Measurements from ENCODE around the gene TBC1D4.

The TBC1D4 gene

DNA sequence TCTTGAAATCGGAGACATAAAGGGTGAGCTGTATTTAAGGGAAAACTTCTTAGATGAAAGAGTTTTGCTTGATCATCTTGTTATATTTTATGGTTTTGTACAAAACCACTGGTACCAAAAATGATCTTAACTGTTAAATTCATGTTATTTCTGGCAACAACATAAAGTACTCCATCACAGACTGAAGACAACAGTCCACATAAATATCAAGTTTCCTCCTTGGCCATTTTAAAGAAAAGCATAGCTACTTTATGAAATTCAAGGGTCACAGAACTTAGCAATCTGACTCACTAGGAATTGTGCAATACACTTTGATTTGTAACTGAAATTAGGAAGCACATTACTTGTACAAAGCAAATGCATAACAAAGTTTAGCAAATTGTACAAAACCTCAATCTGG, 66.3 kb downstream of the TBC1D4 start:
- no peak for DNase-seq

DNA sequence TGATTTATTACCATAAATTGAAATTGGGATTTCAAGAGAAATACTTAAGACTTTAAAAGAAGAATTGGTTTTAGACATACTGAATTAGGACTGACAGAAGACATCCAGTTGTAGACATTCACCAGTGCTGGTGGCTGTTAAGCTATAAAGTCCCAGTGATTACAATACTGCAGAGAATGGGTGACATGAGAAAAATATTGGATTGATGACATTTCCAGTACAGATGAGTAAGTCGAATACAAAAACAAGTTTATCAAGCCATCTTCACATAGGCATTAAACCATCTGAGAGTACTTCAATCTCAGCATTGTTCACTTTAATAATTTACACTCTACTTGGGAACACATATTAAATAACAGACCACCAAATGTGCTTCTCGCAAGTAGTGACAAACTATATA, 66.8 kb downstream of the TBC1D4 start:
- no peak for DNase-seq

DNA sequence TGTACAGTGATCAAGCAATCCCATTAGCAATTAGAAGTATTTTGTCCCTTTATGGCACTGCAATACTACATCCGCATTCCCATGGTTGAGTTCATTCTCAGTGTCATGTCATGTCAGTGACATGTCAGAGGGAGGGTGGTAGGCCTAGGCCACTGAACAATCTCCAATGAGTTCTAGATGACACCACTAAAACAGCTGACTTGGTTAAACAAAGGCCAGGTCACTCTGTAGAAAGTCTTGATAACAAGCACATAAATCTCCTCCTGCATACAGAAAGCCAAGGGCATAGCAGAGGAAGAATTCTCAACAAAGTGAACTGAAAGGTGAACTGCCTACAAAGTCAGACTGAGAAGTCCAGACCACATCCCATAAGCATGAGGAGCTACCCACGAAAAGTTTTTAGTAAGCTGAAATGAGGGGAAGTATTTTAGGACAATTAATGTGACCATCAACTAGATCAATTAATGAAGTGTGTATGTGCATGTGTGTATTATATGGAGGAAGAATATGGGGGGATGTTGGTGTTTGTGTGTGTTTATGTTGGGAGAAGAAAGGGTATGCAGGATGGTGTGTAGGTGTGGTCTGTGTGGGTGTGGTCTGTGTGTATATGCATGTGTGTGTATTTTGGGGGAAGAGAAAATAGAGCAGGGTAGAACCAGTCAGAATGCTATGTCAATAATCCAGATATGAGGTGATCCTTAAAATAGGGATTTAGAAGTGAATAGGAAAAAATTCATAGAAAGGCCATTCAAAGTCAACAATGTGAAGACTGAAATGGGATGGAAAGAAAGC, 67.7 kb downstream of the TBC1D4 start:
- no peak for DNase-seq

DNA sequence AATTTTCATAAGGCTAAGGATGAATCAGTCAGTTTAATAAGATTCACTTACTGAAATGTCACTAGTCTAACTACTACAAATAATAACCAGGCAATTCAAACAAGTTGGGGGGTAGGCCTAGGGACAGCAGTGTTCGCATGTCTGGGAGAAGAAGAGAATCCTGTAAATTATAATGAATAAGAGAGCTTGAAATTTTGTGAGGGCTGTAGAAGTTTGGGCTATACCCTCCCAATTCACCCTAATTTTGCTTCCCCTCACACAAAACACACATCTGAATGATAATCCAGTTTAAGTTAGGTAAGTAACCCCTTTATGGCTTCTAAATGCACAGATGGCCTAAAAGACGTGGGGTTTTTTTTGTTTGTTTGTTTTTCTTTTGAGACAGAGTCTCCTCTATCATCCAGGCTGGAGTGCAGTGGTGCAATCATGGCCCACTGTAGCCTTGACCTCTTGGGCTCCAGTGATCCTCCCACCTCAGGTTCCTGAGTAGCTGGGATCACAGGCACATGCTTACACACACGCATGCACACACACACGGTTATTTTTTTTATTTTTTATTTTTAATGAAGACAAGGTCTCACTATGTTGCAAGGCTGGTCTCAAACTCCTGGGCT, 69.9 kb downstream of the TBC1D4 start:
- DNase-seq, result no peak

DNA sequence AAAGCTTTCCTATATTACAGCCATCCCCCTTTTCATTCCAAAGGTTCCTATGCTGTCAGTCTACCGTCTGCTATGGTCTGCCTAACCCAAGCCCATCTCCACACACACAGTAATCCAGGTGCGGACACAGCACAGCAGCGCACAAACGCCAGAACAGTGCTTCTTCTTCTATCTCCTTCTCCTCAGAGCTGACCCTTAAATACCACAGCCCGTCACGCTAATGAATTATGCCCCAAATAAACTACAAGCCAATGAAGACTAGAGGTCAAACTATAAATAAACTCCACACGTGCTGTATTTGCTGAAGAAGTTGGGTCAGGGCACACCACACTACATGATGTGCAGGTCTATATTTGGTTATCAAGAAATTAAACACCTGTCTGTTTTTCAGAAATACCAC, 71.8 kb downstream of the TBC1D4 start:
- DNase-seq, result no peak

DNA sequence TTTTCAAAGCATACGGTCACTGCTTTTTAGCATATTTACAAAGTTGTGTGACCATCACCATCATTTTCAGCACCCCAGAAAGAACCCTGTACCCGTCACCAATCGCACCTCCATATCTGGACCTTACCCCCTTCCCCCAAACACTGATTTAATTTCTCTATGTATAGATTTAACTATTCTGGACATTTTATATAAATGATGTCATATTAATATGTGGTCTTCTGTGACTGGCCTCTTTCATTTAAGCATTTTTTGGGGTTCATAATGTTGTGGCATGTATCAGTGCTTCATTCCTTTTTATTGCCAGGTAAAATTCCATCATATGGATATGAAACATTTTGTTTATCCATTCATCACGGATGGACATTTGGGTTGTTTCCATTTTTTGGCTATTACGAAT, 74.0 kb downstream of the TBC1D4 start:
- no peak for DNase-seq

DNA sequence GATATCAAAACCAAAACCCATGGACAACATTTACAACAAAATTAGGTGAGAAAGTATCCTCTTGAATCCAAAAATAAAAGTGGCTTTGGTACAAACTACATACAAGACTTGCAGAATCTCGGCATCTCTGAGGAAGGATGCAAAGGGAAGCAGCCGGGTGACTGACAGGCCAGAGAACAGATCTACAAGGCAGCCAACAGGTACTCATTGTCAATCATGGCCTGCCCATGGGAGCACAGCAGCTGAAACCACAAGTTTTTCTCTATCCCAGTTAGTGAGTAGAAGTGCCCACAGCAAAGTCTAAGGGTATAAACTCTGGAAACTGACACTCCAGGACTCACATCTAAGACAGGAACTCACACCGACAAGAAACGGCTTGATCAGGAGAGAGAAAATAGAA, 74.5 kb downstream of the TBC1D4 start:
- no peak for DNase-seq

DNA sequence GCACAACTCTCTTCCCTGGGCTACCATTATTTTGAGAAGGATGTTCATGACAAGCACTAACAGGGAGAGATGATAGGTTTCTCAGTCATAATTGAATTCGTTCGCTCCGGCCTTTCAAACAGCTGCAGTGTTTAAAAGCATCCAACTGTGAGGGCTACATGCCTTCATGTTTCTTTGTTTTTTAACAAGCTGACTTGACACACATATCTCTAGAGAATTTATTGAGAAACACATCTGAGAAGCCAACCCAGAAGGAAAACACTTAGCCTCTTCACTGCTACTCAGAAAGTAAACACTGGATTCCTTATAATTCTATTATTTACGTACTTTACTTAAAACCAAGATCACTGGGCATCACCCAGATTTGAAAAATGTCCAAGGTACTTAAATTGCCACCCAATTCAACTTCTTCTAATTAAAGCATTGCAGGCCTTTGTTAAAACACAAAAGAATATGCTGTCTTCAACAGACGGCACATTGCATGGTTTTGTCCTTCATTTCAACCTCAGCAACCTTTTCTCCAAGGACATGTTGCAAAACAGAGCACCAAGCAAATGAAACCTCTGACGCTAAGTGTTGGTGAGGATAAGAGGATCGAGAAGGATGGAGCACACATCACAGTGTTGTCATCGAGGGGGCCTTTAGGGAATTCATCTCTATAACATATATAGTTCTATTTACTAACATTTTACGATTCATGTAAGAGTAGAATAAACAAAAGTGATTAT, 75.8 kb downstream of the TBC1D4 start:
- DNase-seq, result no peak

DNA sequence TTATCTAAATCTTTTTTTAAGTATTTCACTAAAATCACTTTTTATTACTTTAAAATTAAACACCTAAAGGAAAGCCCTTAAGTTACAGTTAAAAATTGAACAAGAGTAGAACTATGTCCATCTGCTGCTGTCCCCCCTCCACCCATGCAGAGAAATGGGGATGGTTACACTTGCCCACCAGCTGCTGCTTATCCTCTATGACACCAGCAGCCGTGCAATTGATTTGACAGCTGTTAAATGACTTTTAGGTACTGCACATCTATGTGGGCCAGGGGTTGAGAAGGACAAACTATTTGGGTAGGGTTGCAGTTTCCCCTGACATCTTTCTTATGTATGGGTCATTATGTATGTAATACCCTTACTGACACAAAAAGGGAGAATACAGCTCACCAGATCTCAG, 77.2 kb downstream of the TBC1D4 start:
- peak; percentile 33 for DNase-seq

DNA sequence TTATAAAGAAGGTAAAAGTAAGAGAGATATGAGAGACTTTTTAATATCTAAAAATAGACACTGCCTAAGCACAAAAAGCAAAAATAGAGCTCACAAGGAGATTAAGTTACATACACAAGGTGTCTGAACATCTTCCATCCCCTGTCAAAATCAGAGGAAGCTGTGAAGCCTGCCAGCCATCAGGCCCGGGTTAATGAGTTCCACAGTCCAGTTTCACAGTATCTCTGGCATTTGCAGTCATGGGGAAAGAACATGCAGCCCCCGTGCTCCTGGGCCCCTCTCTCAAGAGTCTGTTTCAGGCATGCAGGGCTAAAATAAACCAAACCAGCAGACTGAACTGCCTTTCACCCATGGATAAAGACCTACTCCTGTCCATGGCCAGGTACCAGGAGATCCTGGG, 79.2 kb downstream of the TBC1D4 start:
- DNase-seq, result no peak

DNA sequence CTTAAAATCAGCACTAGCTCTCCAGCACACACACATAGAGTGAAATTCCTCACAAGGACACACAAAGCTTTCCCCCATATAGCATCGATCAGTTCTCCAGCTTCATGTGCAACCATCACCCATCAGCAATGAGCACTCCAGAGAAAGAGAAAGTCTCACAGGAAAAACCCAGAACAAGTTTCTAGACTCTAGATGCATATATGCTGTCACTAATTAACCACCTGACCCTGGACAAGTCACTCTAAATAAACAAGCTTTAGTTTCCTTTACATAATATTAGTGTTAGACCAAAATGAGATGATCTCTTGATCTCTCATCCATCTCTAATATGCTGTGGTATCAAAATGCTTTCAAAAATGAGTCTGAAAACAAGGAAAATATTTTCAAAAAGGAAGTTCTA, 81.2 kb downstream of the TBC1D4 start:
- DNase-seq, result no peak

DNA sequence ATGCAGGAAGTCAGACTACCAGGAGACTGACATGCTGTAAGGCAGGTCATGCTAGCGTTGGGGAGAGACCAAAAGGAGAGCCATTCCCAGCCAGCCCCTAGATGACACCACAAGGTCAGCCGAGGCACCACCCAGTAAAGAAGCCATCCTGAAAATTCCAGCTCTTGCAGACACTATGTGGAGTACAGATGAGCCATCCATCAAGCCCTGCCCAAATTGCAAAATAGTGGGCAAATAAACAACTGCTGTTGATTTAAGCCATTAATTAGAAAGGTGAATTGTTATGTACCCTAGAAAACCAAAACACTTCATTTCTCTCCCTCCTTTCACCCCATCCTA, 82.1 kb downstream of the TBC1D4 start:
- no peak for DNase-seq

DNA sequence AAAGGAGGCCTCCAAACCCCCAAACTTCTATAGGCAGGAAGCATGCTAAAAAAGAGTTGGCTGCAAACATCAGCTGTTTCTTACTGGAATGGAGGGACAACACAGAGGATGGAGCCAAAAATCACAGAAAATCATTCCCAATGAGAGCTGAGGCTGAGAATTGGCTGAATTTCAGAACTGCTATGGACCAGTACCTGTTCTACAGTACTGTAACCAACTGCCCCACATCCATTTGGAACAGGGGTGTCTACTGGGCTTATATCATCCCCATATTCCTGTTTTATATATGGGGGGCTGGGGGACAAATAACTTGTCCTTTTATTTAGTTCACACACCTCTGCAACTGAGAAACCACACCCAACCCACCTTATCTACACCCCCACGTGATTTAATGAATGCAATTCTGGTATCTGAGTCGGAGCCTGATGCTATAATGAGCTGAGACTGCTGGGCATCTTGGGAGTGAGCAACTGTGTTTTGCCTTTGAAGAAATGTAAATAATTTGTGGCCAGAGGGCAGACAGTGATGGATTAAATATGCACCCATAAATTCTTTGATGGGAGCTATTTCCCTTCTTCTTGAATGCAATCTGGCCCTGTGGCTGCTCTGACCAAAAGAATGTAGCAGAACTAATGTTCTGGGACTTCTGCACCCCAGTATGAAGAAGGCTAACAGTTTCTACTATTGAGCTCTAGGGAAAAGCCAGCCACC, 82.6 kb downstream of the TBC1D4 start:
- DNase-seq, result no peak

DNA sequence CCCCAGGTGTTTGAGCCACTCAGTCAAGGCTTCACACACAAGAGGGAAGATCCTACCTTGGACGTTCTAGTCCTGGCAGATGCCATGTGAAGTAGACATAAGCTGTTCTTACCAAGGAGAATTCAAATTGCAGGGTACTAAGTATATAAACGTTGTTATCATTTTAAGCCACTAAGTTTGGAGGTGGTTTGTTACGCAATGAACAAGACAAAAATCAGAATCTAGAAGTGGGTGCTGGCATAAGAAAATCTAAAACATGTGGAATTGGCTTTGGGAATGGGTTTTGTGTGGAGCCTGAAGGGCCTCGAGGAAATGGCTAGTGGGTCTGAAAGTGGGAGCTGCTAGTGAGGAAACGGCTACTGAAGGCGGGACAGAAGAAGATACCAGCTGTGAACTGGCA, 83.9 kb downstream of the TBC1D4 start:
- DNase-seq, result no peak

DNA sequence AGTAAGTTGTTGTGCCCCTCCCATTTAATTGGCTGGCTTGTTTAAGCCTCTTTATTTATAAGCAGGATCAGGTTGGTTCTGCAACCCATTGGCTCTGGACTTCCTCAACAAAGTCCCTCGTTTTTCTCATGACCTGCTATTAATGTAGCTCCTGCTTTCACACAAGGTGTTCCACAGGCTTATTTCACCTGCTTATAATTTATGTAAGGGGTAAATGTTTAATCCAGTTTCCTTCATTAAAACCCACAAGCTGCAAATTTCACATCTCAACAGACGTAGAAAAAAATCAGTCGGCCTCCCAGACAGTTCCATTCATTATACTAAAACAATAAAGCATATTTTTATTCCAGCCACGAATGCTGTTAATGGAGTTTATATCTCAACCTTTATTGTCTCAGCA, 86.1 kb downstream of the TBC1D4 start:
- no peak for DNase-seq

DNA sequence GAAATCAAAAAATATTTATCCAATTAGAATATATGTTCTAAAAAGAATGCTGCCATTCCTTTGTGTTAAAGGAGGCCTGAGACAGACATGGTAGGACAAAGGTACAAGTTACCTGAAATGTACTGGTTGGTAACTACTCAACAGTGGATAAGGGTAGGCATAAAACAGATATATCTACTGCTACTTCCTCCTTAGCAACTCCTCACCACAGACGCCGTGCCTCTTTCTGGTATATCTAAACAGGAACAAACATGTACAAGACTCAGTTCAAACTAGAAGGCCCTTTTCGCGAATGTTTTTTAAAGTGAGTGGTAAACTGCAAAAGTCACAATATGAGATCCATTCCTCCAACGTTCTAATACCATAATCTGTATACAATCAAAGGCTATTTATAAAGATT, 86.9 kb downstream of the TBC1D4 start:
- DNase-seq, result no peak

DNA sequence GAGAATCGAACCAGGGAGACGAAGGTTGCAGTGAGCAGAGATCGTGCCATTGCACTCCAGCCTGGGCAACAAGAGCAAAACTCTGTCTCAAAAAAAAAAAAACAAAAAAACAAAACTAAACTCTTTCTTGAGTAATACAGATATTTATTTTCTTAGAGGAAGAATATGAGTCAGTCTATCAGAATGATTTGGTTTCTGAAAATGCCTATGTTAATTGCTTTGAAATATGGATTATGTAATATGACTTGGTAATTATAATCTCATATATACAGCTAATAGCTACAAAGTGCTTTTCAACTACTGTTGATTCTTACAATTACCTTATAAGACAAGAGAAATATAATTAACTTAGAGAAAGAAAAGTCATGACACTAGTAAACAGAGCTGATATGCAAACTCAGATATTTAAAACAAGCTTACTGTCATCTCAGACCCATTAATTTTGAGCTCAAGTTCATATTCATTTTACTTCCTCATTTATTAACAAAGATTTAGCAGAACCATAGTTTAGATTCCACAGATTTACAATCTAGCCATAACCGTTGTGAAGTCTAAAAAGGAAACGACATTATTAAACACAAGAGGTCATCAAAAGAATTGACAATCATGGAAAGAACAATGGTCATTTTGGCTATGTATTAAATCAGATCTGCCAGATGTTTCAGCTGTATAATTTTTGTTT, 88.0 kb downstream of the TBC1D4 start:
- no peak for DNase-seq

DNA sequence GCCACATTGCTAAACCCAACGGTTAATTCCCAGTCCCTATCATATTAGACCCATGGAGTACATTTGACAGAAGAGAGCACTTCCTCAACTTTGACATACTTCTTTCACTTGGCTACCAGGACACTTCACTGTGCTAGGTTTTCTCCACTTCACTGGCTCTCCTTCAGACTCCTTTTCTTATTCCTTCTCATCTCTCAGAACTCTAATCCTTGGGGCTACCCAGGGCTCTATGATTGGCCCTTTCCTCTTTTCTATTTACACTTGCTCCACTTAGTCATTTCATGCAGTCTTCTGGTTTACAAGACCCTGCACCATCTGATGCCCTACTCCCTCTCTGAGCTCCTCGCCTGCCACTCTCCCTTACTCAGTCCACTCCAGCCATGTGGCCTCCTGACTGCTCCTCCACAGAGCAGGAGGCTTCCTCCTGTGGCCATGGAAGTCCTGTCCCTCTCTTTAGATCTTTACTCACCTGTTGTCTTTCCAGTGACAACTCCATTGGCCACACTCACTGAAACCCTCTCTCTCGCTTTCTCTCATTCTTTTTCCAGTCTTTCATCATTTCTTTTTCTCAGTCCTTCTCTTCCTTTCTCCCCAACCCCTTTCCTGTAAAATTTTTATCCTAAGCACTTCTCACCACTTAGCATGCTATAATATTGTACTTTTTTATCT, 90.4 kb downstream of the TBC1D4 start:
- DNase-seq, result no peak

DNA sequence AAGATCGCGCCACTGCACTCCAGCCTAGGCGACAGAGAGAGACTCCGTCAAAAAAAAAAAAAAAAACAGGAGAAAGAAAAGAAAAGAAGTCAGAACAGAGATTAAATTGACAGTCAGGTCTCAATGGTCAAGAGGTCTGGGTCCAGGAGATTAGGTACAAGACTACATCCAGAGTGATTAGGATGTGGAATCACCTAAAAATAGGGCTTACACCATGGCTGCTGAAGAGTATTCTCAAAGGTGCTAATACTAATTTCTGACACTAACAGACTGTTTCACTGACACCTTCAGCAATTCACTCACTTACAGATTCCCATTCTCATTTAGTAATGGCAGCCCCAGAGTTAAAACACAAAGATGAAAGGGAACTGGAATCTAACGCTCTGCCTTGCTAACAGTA, 91.7 kb downstream of the TBC1D4 start:
- no peak for DNase-seq

DNA sequence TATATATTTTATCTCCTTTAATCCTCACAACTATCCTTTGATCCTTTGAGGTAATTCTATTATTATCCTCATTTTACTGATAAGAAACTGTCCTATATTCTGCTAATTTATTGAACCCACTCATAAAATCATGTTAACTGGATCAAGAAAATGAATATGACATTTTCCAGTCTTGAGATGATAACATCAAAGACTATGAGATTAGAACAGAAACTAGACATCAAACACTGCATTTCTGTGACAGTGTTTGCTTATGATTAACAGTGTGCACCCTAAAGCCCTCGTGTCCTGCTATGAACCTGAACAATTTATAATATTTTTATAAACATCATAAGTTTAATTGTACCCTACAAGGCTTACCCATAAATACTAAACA, 96.3 kb downstream of the TBC1D4 start:
- DNase-seq, result no peak

DNA sequence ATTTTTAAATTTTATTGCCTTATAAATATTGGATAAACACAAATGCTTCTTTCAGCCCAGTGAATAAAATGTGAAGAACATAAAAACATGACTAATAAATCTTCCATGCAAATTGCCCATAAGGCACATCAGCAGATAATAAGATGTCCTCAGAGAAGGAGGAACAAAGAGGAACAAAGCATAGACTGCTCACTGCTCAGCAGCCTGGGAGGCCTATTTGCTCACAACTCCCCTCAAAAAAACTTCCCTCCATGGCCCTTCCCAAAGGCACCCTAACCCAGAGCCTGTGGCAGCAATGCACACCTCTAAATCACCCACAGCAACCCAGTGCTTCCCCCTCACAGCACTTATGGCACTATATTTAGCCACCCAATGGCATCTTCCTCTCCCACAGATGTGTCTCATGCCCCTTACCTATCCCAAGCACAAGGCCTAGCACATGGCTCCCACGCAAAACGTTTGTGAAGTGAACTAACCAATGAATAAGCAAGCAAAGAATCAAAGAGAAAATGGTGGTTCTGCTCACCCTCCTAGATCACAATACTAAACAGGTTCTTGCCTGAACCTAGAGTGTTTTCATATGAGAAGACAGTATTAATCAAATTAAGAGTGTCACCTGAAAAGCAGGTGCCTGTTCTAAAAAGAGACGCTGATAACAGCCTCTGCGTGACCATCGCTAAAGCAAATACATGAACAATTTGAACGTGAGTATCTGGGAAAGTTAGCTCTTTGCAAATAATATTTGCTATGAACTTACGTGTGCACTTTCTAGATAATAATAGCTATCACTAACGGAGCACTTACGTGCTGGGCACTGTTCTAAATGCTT, 96.9 kb downstream of the TBC1D4 start:
- no peak for DNase-seq
